ENCODE data around the gene PER1. TPM values are rescaled to one million over a fixed set of nuclear protein-coding genes. Genes with fewer than 3 reads are reported as not detected.

The PER1 gene
- 30.0 TPM for total RNA-seq (ENCODE audit: unreplicated experiment)
- long read RNA-seq, partial matches to known transcripts, result 2 of 2 reads
- long read RNA-seq, other reads (novel, unspliced or antisense), result 0 of 2 reads

DNA sequence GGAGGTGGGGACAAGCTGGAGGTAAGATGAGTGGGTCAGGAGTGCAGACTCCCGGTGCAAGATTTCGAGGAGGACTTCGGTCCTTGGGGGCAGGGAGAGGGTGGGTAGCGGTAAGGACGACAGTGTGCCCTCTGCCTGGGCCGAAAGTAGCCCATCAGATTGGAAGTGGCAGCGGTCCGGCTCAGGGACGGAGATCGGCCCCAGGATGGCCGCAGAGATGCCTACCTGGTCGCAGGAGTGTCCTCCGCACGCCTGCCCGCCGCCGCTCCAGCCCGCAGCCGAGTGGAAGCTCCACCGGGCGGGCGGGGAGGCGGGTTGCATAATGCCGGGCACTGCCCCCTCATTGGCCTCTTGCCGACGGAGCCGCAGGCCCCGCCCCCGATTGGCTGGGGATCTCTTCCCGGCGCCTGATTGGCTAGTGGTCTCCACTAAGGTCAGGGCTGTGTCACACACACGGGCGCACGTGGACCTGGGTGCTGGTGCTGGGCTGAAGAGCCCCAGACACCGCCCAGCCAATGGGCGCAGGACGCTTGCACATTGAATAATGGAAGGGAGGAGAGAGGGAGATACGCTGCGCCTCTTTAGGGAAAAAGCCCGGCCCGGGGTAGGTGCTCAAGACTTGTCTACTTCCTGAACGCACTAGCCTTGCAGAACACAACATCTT is at the start of gene PER1:
PER1 (minus strand) TSS at position 293 of the 664 bp plus-strand sequence. CDS start 1,698 bp downstream, outside the sequence.
- TF ChIP-seq CTCF (IDR thresholded peaks at IDR 0.05; ENCODE audit: unreplicated experiment), result no peak
- Mint-ChIP-seq H3K4me3 (ENCODE audit: unreplicated experiment) (peak within 1 kb of the TSS; percentile 97), H3K36me3 (ENCODE audit: low read depth, unreplicated experiment) (peaks cover 9% of the 10 kb centered on the region), H3K27me3 (ENCODE audit: unreplicated experiment) (peaks cover 29% of the 10 kb centered on the region), H3K27ac (ENCODE audit: unreplicated experiment) (peak within 1 kb of the TSS; percentile 98), H3K4me1 (ENCODE audit: unreplicated experiment) (peaks cover 27% of the 10 kb centered on the region), H3K9me3 (ENCODE audit: unreplicated experiment) (no peaks in the 10 kb centered on the region)
- peak; percentile 91 for DNase-seq (ENCODE audit: low spot score)

GRCh38 chr17:8192070-8192815 is 40.0 kb upstream of the PER1 start:
- Mint-ChIP-seq H3K9me3 (ENCODE audit: unreplicated experiment) (no peaks in the 10 kb centered on the region), H3K36me3 (ENCODE audit: low read depth, unreplicated experiment) (peaks cover 4% of the 10 kb centered on the region), H3K4me1 (ENCODE audit: unreplicated experiment) (peaks cover 10% of the 10 kb centered on the region), H3K4me3 (ENCODE audit: unreplicated experiment) (no peak overlapping the region), H3K27ac (ENCODE audit: unreplicated experiment) (no peak overlapping the region), H3K27me3 (ENCODE audit: unreplicated experiment) (peaks cover 5% of the 10 kb centered on the region)
- no peak for TF ChIP-seq CTCF (IDR thresholded peaks at IDR 0.05; ENCODE audit: unreplicated experiment)
- peak; percentile 73 for DNase-seq (ENCODE audit: low spot score)

DNA sequence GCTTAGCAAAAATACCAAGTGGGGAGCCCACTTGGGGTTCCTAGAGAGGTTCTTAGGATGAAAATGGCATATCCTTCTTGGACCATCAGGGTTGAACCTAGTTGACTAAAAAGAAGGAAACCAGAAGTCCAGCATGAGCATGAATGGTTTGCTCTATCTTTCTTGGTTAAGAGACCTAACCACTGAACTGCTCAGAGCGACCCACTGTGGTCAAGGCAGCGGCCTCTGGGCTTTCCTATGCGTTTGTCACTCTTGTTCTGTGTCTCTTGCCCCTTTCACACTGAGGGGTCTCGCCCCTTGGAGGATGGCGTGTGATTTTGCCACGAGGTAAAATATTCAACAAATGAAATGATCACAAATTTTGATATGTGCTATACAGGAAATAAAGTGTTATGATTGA is 38.3 kb upstream of the PER1 start:
- Mint-ChIP-seq H3K27me3 (ENCODE audit: unreplicated experiment) (peaks cover 4% of the 10 kb centered on the region), H3K36me3 (ENCODE audit: low read depth, unreplicated experiment) (peaks cover 4% of the 10 kb centered on the region), H3K4me1 (ENCODE audit: unreplicated experiment) (peaks cover 10% of the 10 kb centered on the region), H3K4me3 (ENCODE audit: unreplicated experiment) (peak overlapping the region; percentile 86), H3K9me3 (ENCODE audit: unreplicated experiment) (no peaks in the 10 kb centered on the region), H3K27ac (ENCODE audit: unreplicated experiment) (peak overlapping the region; percentile 12)
- no peak for DNase-seq (ENCODE audit: low spot score)
- no peak for TF ChIP-seq CTCF (IDR thresholded peaks at IDR 0.05; ENCODE audit: unreplicated experiment)

GRCh38 chr17:8189711-8190477 is 37.7 kb upstream of the PER1 start, which contains the start of gene BORCS6:
TSS of gene BORCS6 (minus strand) at chr17:8190180. CDS start at chr17:8190140, 40 bp downstream.
- peaks cover 4% of the 10 kb centered on the region for H3K36me3 Mint-ChIP-seq (ENCODE audit: low read depth, unreplicated experiment)
- H3K27me3 Mint-ChIP-seq (ENCODE audit: unreplicated experiment), result peaks cover 4% of the 10 kb centered on the region
- no peaks in the 10 kb centered on the region for H3K9me3 Mint-ChIP-seq (ENCODE audit: unreplicated experiment)
- DNase-seq (ENCODE audit: low spot score), result peak; percentile 86
- peak within 1 kb of the TSS; percentile 86 for H3K4me3 Mint-ChIP-seq (ENCODE audit: unreplicated experiment)
- TF ChIP-seq CTCF (IDR thresholded peaks at IDR 0.05; ENCODE audit: unreplicated experiment), result no peak
- peak within 1 kb of the TSS; percentile 64 for H3K27ac Mint-ChIP-seq (ENCODE audit: unreplicated experiment)
- peaks cover 10% of the 10 kb centered on the region for H3K4me1 Mint-ChIP-seq (ENCODE audit: unreplicated experiment)
